RWPE2 (cell line): ENCODE data around the gene RASL11B.
A peak's percentile ranks its signal among the peaks of the same experiment; 100 is the strongest.

ENCODE experiments used
- ATAC-seq: fragments of 200-7000 bp; cut with Tn5 transposase; 3 replicates; pipeline ENCODE4 v1.9.1; 2021; ENCODE audit warnings: low read depth
- DNase-seq: peaks from one replicate; pipeline ENCODE4 v3.0.0-alpha.2; 2020; ENCODE audit warnings: low spot score
- H3K27ac ChIP-seq: fragments of 450-650 bp; 2 replicates; pipeline ENCODE4 v1.5.1; 2017; ENCODE audit warnings: mild to moderate bottlenecking; ENCODE audit not compliant: poor library complexity, severe bottlenecking
- H3K27me3 ChIP-seq: fragments of 250-450 bp; sonication (Bioruptor Pico); 2 replicates; pipeline ENCODE4 v1.5.1; 2021; ENCODE audit warnings: mild to moderate bottlenecking, moderate library complexity; ENCODE audit not compliant: insufficient read depth, poor library complexity, severe bottlenecking
- H3K36me3 ChIP-seq: fragments of 250-450 bp; sonication (Bioruptor Pico); 2 replicates; pipeline ENCODE4 v1.5.1; 2020; ENCODE audit warnings: low read depth, mild to moderate bottlenecking, moderate library complexity
- H3K4me1 ChIP-seq: fragments of 250-450 bp; sonication (Bioruptor Pico); 2 replicates; pipeline ENCODE4 v1.5.1; 2021; ENCODE audit warnings: mild to moderate bottlenecking, moderate library complexity; ENCODE audit not compliant: insufficient read depth, poor library complexity, severe bottlenecking
- H3K4me3 ChIP-seq: fragments of 250-450 bp; sonication (Bioruptor Pico); 2 replicates; pipeline ENCODE4 v1.5.1; 2021; ENCODE audit warnings: mild to moderate bottlenecking, moderate library complexity; ENCODE audit not compliant: severe bottlenecking
- H3K9me3 ChIP-seq: fragments of 250-450 bp; sonication (Bioruptor Pico); 2 replicates; pipeline ENCODE4 v1.5.1; 2021; ENCODE audit warnings: mild to moderate bottlenecking, moderate library complexity; ENCODE audit not compliant: severe bottlenecking
- TF ChIP-seq, protein P1 (sequence below): fragments of 450-650 bp; IDR thresholded peaks from one replicate; pipeline ENCODE4 v1.5.1; 2017; ENCODE audit warnings: mild to moderate bottlenecking, moderate library complexity; ENCODE audit not compliant: poor library complexity, severe bottlenecking

Gene RASL11B

GRCh38 chr4:52869656-52870055 is 7.5 kb downstream of the RASL11B start:
- no peaks in the 10 kb centered on the region for H3K36me3 ChIP-seq
- TF ChIP-seq, protein P1, sequence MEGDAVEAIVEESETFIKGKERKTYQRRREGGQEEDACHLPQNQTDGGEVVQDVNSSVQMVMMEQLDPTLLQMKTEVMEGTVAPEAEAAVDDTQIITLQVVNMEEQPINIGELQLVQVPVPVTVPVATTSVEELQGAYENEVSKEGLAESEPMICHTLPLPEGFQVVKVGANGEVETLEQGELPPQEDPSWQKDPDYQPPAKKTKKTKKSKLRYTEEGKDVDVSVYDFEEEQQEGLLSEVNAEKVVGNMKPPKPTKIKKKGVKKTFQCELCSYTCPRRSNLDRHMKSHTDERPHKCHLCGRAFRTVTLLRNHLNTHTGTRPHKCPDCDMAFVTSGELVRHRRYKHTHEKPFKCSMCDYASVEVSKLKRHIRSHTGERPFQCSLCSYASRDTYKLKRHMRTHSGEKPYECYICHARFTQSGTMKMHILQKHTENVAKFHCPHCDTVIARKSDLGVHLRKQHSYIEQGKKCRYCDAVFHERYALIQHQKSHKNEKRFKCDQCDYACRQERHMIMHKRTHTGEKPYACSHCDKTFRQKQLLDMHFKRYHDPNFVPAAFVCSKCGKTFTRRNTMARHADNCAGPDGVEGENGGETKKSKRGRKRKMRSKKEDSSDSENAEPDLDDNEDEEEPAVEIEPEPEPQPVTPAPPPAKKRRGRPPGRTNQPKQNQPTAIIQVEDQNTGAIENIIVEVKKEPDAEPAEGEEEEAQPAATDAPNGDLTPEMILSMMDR = no peak
- DNase-seq (no peak), ATAC-seq (no peak)
- no peak overlapping the region for H3K4me3 ChIP-seq
- no peaks in the 10 kb centered on the region for H3K9me3 ChIP-seq
- no peaks in the 10 kb centered on the region for H3K4me1 ChIP-seq
- no peak overlapping the region for H3K27ac ChIP-seq
- no peaks in the 10 kb centered on the region for H3K27me3 ChIP-seq

GRCh38 chr4:52870225-52870624 is 8.1 kb downstream of the RASL11B start:
- no peak for DNase-seq
- Histone ChIP-seq H3K27me3 (no peaks in the 10 kb centered on the region), H3K4me3 (no peak overlapping the region), H3K27ac (no peak overlapping the region), H3K9me3 (no peaks in the 10 kb centered on the region), H3K36me3 (no peaks in the 10 kb centered on the region), H3K4me1 (no peaks in the 10 kb centered on the region)
- no peak for ATAC-seq
- TF ChIP-seq, protein P1 = no peak

GRCh38 chr4:52873191-52873590 is 11.1 kb downstream of the RASL11B start:
- Histone ChIP-seq H3K36me3 (no peaks in the 10 kb centered on the region), H3K9me3 (no peaks in the 10 kb centered on the region), H3K4me1 (no peaks in the 10 kb centered on the region), H3K27ac (no peak overlapping the region), H3K4me3 (no peak overlapping the region), H3K27me3 (no peaks in the 10 kb centered on the region)
- ATAC-seq = peak; percentile 62; the same call in 2 of the 3 replicates
- TF ChIP-seq, protein P1 = no peak
- no peak for DNase-seq

DNA sequence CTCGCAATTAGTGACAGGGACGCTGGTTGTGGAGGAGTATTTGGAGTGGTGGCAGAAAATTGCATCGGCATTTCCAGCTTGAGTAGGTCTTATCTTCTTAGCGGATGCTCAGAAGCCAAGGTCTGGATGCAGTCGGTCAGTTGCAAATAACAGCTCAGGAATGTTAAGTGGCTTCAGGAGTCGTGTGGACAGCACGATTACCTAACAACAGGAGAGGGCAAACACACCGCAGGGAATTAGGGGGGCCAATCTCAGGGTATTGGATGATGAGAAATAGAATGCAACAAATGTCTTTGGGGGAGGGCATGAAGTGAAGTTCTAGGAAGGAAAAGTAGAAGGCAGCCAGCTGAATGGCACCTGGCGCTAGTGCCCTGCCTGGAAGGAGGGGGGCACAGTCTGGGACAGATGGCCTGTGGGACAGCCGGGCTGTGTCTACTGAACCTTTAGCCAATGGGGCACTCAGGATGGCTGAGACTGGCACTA is 11.8 kb downstream of the RASL11B start:
- H3K4me1 ChIP-seq = no peaks in the 10 kb centered on the region
- TF ChIP-seq, protein P1 = no peak
- H3K27ac ChIP-seq = no peak overlapping the region
- H3K9me3 ChIP-seq = no peaks in the 10 kb centered on the region
- no peak for DNase-seq
- no peaks in the 10 kb centered on the region for H3K27me3 ChIP-seq
- H3K36me3 ChIP-seq = no peaks in the 10 kb centered on the region
- no peak for ATAC-seq
- no peak overlapping the region for H3K4me3 ChIP-seq

GRCh38 chr4:52874948-52875347 is 12.8 kb downstream of the RASL11B start:
- TF ChIP-seq, protein P1 = no peak

More at GRCh38 chr4:52874948-52875347, 12.8 kb downstream of the RASL11B start:
- ATAC-seq = no peak
- Histone ChIP-seq H3K27ac (no peak overlapping the region), H3K9me3 (no peaks in the 10 kb centered on the region), H3K4me3 (no peak overlapping the region), H3K36me3 (no peaks in the 10 kb centered on the region), H3K4me1 (no peaks in the 10 kb centered on the region), H3K27me3 (no peaks in the 10 kb centered on the region)
- no peak for DNase-seq
